ENCODE measurements around the gene ABCD1. TPM values are rescaled to one million over a fixed set of nuclear protein-coding genes. Genes with fewer than 3 reads are reported as not detected.

The ABCD1 gene
- total and polyA plus RNA-seq, 3 experiments from 2014 or later: 3.4 to 4.1 (median 3.9) TPM

GRCh38 chrX:153769865-153770600 lies 45.4 kb downstream of the ABCD1 start:
- Mint-ChIP-seq H3K36me3 (no peaks in the 10 kb centered on the region), H3K27me3 (no peaks in the 10 kb centered on the region), H3K9me3 (no peaks in the 10 kb centered on the region), H3K4me1 (peaks cover 0 to 9% (median 0%) of the 10 kb centered on the region in 3 donors), H3K4me3 (no peak overlapping the region), H3K27ac (no peak overlapping the region)
- ChIA-PET CTCF (no interaction called here), POLR2A (no interaction called here)
- no peaks in the 10 kb centered on the region for H3K27me3 ChIP-seq (ENCODE audit: insufficient read depth, low read length, poor library complexity, severe bottlenecking)
- H3K4me3 ChIP-seq (ENCODE audit: low read length): no peak overlapping the region
- H3K36me3 ChIP-seq (ENCODE audit: insufficient read depth, low read length): no peaks in the 10 kb centered on the region
- no peak overlapping the region for H3K27ac ChIP-seq (ENCODE audit: low read depth, low read length)
- no peaks in the 10 kb centered on the region for H3K9me3 ChIP-seq (ENCODE audit: low read length)
- H3K4me1 ChIP-seq (ENCODE audit: insufficient read depth, low read length): no peaks in the 10 kb centered on the region
- peak in 1 of 5 donors; percentile 26 for DNase-seq

GRCh38 chrX:153770601-153771414 lies 46.2 kb downstream of the ABCD1 start:
- Mint-ChIP-seq H3K27ac (no peak overlapping the region), H3K4me1 (peaks cover 0 to 9% (median 0%) of the 10 kb centered on the region in 3 donors), H3K4me3 (no peak overlapping the region), H3K27me3 (no peaks in the 10 kb centered on the region), H3K36me3 (no peaks in the 10 kb centered on the region), H3K9me3 (no peaks in the 10 kb centered on the region)
- Histone ChIP-seq H3K27me3 (ENCODE audit: insufficient read depth, low read length, poor library complexity, severe bottlenecking) (no peaks in the 10 kb centered on the region), H3K4me3 (ENCODE audit: low read length) (no peak overlapping the region), H3K27ac (ENCODE audit: low read depth, low read length) (no peak overlapping the region), H3K36me3 (ENCODE audit: insufficient read depth, low read length) (no peaks in the 10 kb centered on the region), H3K4me1 (ENCODE audit: insufficient read depth, low read length) (no peaks in the 10 kb centered on the region), H3K9me3 (ENCODE audit: low read length) (no peaks in the 10 kb centered on the region)
- no peak for DNase-seq
- ChIA-PET CTCF (no interaction called here), POLR2A (no interaction called here)

GRCh38 chrX:153771415-153772315 lies 47.0 kb downstream of the ABCD1 start:
- POLR2A ChIA-PET: no interaction called here

GRCh38 chrX:153772316-153773217 lies 47.9 kb downstream of the ABCD1 start:
- POLR2A ChIA-PET: no interaction called here
- H3K4me1 ChIP-seq (ENCODE audit: insufficient read depth, low read length): no peaks in the 10 kb centered on the region
- CTCF ChIA-PET: no interaction called here
- Mint-ChIP-seq H3K27me3 (no peaks in the 10 kb centered on the region), H3K4me1 (peaks cover 0 to 5% (median 0%) of the 10 kb centered on the region in 3 donors), H3K36me3 (no peaks in the 10 kb centered on the region), H3K27ac (no peak overlapping the region), H3K9me3 (no peaks in the 10 kb centered on the region), H3K4me3 (no peak overlapping the region)
- H3K9me3 ChIP-seq (ENCODE audit: low read length): no peaks in the 10 kb centered on the region
- H3K36me3 ChIP-seq (ENCODE audit: insufficient read depth, low read length): no peaks in the 10 kb centered on the region
- no peak overlapping the region for H3K27ac ChIP-seq (ENCODE audit: low read depth, low read length)
- no peak overlapping the region for H3K4me3 ChIP-seq (ENCODE audit: low read length)
- DNase-seq: peak in 1 of 5 donors; percentile 30
- no peaks in the 10 kb centered on the region for H3K27me3 ChIP-seq (ENCODE audit: insufficient read depth, low read length, poor library complexity, severe bottlenecking)

More at GRCh38 chrX:153771415-153772315, 47.0 kb downstream of the ABCD1 start:
- Mint-ChIP-seq H3K36me3 (no peaks in the 10 kb centered on the region), H3K27ac (no peak overlapping the region), H3K4me1 (peaks cover 0 to 5% (median 0%) of the 10 kb centered on the region in 3 donors), H3K27me3 (no peaks in the 10 kb centered on the region), H3K4me3 (no peak overlapping the region), H3K9me3 (no peaks in the 10 kb centered on the region)
- Histone ChIP-seq H3K36me3 (ENCODE audit: insufficient read depth, low read length) (no peaks in the 10 kb centered on the region), H3K9me3 (ENCODE audit: low read length) (no peaks in the 10 kb centered on the region), H3K4me3 (ENCODE audit: low read length) (no peak overlapping the region), H3K27me3 (ENCODE audit: insufficient read depth, low read length, poor library complexity, severe bottlenecking) (no peaks in the 10 kb centered on the region), H3K4me1 (ENCODE audit: insufficient read depth, low read length) (no peaks in the 10 kb centered on the region), H3K27ac (ENCODE audit: low read depth, low read length) (no peak overlapping the region)
- DNase-seq: peak in 1 of 5 donors; percentile 37
- CTCF ChIA-PET: no interaction called here

GRCh38 chrX:153773218-153773611 lies 48.6 kb downstream of the ABCD1 start:
- ChIA-PET POLR2A (no interaction called here), CTCF (no interaction called here)
- Histone ChIP-seq H3K9me3 (ENCODE audit: low read length) (no peaks in the 10 kb centered on the region), H3K27me3 (ENCODE audit: insufficient read depth, low read length, poor library complexity, severe bottlenecking) (no peaks in the 10 kb centered on the region), H3K27ac (ENCODE audit: low read depth, low read length) (no peak overlapping the region), H3K36me3 (ENCODE audit: insufficient read depth, low read length) (no peaks in the 10 kb centered on the region), H3K4me1 (ENCODE audit: insufficient read depth, low read length) (no peaks in the 10 kb centered on the region), H3K4me3 (ENCODE audit: low read length) (no peak overlapping the region)
- Mint-ChIP-seq H3K27me3 (no peaks in the 10 kb centered on the region), H3K27ac (no peak overlapping the region), H3K4me3 (no peak overlapping the region), H3K9me3 (no peaks in the 10 kb centered on the region), H3K36me3 (no peaks in the 10 kb centered on the region), H3K4me1 (peaks cover 0 to under 1% (median 0%) of the 10 kb centered on the region in 3 donors)
- DNase-seq: peak in 1 of 5 donors; percentile 39

- Mint-ChIP-seq H3K36me3 (no peaks in the 10 kb centered on the region), H3K4me3 (no peak overlapping the region), H3K4me1 (no peaks in the 10 kb centered on the region), H3K9me3 (no peaks in the 10 kb centered on the region), H3K27me3 (no peaks in the 10 kb centered on the region), H3K27ac (no peak overlapping the region)
- no peak overlapping the region for H3K4me3 ChIP-seq (ENCODE audit: low read length)
- ChIA-PET POLR2A (no interaction called here), CTCF (no interaction called here)
- H3K9me3 ChIP-seq (ENCODE audit: low read length): no peaks in the 10 kb centered on the region
- no peaks in the 10 kb centered on the region for H3K4me1 ChIP-seq (ENCODE audit: insufficient read depth, low read length)
- no peaks in the 10 kb centered on the region for H3K36me3 ChIP-seq (ENCODE audit: insufficient read depth, low read length)
- peak in 1 of 5 donors; percentile 29 for DNase-seq
- H3K27me3 ChIP-seq (ENCODE audit: insufficient read depth, low read length, poor library complexity, severe bottlenecking): no peaks in the 10 kb centered on the region
- H3K27ac ChIP-seq (ENCODE audit: low read depth, low read length): no peak overlapping the region
These were observed 49.3 kb downstream of the ABCD1 start for GRCh38 chrX:153773741-153774575.
